Thyroid gland (tissue), 4 donors: Measurements from ENCODE around the gene LPAR1. TPM values are rescaled to one million over a fixed set of nuclear protein-coding genes. Genes with fewer than 3 reads are reported as not detected.

Source experiments
- DNase-seq, 2 donors: peaks; one replicate each; pipeline ENCODE4 v3.0.0-alpha.2; 2019
- H3K27ac ChIP-seq, 3 donors: fragments of 200-600 bp; sonication (generic); 1 replicate in 2 of 3; 2 replicates in 1 of 3; pipeline ENCODE4 v1.5.1; 2016 to 2019; ENCODE audit warnings: mild to moderate bottlenecking in 1 of 3, moderate library complexity in 1 of 3
- H3K27me3 ChIP-seq: fragments of 200-600 bp; sonication (generic); one replicate; pipeline ENCODE4 v1.5.1; 2019
- H3K36me3 ChIP-seq, 2 donors: fragments of 200-600 bp; sonication (generic); one replicate each; pipeline ENCODE4 v1.5.1; 2016 to 2019
- H3K4me1 ChIP-seq, 2 donors: fragments of 200-600 bp; sonication (generic); one replicate each; pipeline ENCODE4 v1.5.1; 2017 to 2019
- H3K4me3 ChIP-seq, 3 donors: fragments of 200-600 bp; sonication (generic); replicated peaks in 1 of 3; 1 replicate in 2 of 3; 2 replicates in 1 of 3; pipeline ENCODE4 v1.5.1; 2016; ENCODE audit warnings: mild to moderate bottlenecking in 1 of 3
- H3K9me3 ChIP-seq: fragments of 200-600 bp; sonication (generic); one replicate; pipeline ENCODE4 v1.5.1; 2017
- CTCF ChIP-seq, 6 experiments: fragments of 200-600 bp in 3 of 6; fragments of 450-650 bp in 3 of 6; sonication (generic) in 3 of 6; IDR thresholded peaks; one replicate each; pipeline ENCODE4 v1.5.1; 2016 to 2019; ENCODE audit warnings: antibody characterized with exemption in 6 of 6, mild to moderate bottlenecking in 2 of 6, inconsistent platforms in 1 of 6, moderate library complexity in 1 of 6
- POLR2A ChIP-seq, 2 donors: fragments of 450-650 bp; IDR thresholded peaks; one replicate each; pipeline ENCODE4 v1.6.1; 2017; ENCODE audit warnings: antibody characterized with exemption in 2 of 2, mild to moderate bottlenecking in 2 of 2, moderate library complexity in 1 of 2
- WGBS, 2 donors: methylation state at CpG; one replicate each; pipeline ENCODE4 v1.1.5; 2017; 5-methylcytosine and 5-hydroxymethylcytosine counted together
- intact Hi-C: fragments of 100-400 bp; cut with DNase I; formaldehyde crosslinking; loops from one replicate; pipeline ENCODE4 v1.15.1; 2023
- total RNA-seq, 4 donors: library from RNA; depleted of rRNA; stranded (reverse); fragments of >200 nt; gene quantifications; one replicate each; pipeline ENCODE4 v1.2.3, GENCODE V29; 2016

LPAR1 gene
- total RNA-seq, 4 donors from 2014 or later = 40.8 to 98.5 (median 56.4) TPM

- H3K4me3 ChIP-seq = no peak overlapping the region
- H3K36me3 ChIP-seq = no peaks in the 10 kb centered on the region
- H3K9me3 ChIP-seq = no peaks in the 10 kb centered on the region
- 58 to 73% methylated on average over 3 of the region's 3 CpGs for WGBS, 2 donors
- H3K27me3 ChIP-seq = no peaks in the 10 kb centered on the region
- no peak overlapping the region for H3K27ac ChIP-seq
- no peak for DNase-seq
- peaks cover 7 to 13% of the 10 kb centered on the region in 2 donors for H3K4me1 ChIP-seq
- TF ChIP-seq POLR2A (IDR thresholded peaks at IDR 0.05) = no peak
- no peak for TF ChIP-seq CTCF (IDR thresholded peaks at IDR 0.05)
- intact Hi-C loops = no loop called here
Measured at GRCh38 chr9:110938242-110938641, 100.0 kb downstream of the LPAR1 start.

GRCh38 chr9:110936719-110937452, 101.4 kb downstream of the LPAR1 start:
- Histone ChIP-seq H3K27me3 (no peaks in the 10 kb centered on the region), H3K4me1 (peaks cover 7 to 13% of the 10 kb centered on the region in 2 donors), H3K9me3 (no peaks in the 10 kb centered on the region), H3K36me3 (no peaks in the 10 kb centered on the region), H3K4me3 (no peak overlapping the region), H3K27ac (peak overlapping the region in 2 of 3 donors; percentile 45 to 58)
- DNase-seq = no peak
- intact Hi-C loops = no loop called here
- 41 to 48% methylated on average over 3 of the region's 3 CpGs for WGBS, 2 donors
- TF ChIP-seq POLR2A (IDR thresholded peaks at IDR 0.05) = no peak
- no peak for TF ChIP-seq CTCF (IDR thresholded peaks at IDR 0.05)

DNA sequence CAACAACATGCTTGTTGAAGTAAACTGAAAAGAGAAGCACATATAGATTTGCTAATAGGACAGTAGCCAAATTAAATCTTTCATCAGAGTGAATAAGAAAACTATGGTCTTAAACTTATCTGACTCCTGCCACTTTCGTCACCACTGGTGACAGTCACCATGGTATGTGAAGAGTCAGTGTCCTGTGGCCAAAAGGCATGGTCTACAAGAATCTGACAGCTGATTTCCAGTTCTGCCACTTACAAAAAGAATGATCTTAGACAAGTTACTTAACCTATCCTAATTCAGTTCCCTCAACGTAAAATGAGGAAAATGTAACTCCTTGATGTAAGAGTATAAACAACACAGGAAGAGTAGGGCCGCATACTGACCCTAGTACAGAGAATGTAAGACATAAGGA, 102.0 kb downstream of the LPAR1 start:
- Histone ChIP-seq H3K27ac (peak overlapping the region in 2 of 3 donors; percentile 45 to 58), H3K4me3 (no peak overlapping the region), H3K4me1 (peaks cover 7 to 13% of the 10 kb centered on the region in 2 donors), H3K36me3 (no peaks in the 10 kb centered on the region), H3K9me3 (no peaks in the 10 kb centered on the region), H3K27me3 (no peaks in the 10 kb centered on the region)
- DNase-seq = no peak
- TF ChIP-seq CTCF (IDR thresholded peaks at IDR 0.05) (no peak), POLR2A (IDR thresholded peaks at IDR 0.05) (no peak)
- WGBS, 2 donors = 80 to 81% methylated on average over 3 of the region's 3 CpGs
- intact Hi-C loops = no loop called here

DNA sequence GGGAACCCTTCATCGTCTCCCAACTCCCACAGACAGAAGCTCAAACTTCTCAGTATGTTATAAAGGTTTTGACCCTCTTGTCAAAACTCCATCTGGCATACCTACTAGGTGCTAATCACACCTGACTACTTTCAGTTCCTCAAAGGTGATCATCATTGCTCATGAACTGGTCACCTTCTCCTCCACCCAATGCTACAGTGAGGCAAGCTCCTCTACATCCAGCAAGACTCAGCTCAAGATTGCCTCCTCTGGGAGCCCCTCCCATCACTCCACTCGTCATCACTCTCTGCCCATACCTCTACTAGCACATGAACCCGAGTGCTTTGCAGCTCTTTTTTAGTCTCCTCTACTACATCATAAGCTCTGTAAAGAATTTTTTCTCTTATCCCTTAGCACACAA, 102.4 kb downstream of the LPAR1 start:
- Histone ChIP-seq H3K27me3 (no peaks in the 10 kb centered on the region), H3K27ac (no peak overlapping the region), H3K4me3 (no peak overlapping the region), H3K36me3 (no peaks in the 10 kb centered on the region), H3K4me1 (peaks cover 7 to 13% of the 10 kb centered on the region in 2 donors), H3K9me3 (no peaks in the 10 kb centered on the region)
- intact Hi-C loops = no loop called here
- TF ChIP-seq POLR2A (IDR thresholded peaks at IDR 0.05) (no peak), CTCF (IDR thresholded peaks at IDR 0.05) (no peak)
- DNase-seq = no peak
- 62 to 74% methylated on average over 3 of the region's 3 CpGs for WGBS, 2 donors

GRCh38 chr9:110933350-110934001, 104.8 kb downstream of the LPAR1 start:
- no peaks in the 10 kb centered on the region for H3K36me3 ChIP-seq
- H3K9me3 ChIP-seq = no peaks in the 10 kb centered on the region
- intact Hi-C loops = no loop called here
- H3K4me1 ChIP-seq = peaks cover 17 to 19% of the 10 kb centered on the region in 2 donors
- H3K27me3 ChIP-seq = no peaks in the 10 kb centered on the region
- H3K4me3 ChIP-seq = no peak overlapping the region
- no peak for DNase-seq
- 74 to 85% methylated on average over 4 of the region's 4 CpGs for WGBS, 2 donors
- H3K27ac ChIP-seq = no peak overlapping the region
- TF ChIP-seq POLR2A (IDR thresholded peaks at IDR 0.05) = no peak
- no peak for TF ChIP-seq CTCF (IDR thresholded peaks at IDR 0.05)
